ENCODE results near the gene SLC35F4. TPM values are rescaled to one million over a fixed set of nuclear protein-coding genes. Genes with fewer than 3 reads are reported as not detected.

The SLC35F4 gene
- polyA plus RNA-seq, 1 donor (not counting 4 experiments of a cell fraction or from before 2014, with no cell fraction given): not detected

- DNase-seq (ENCODE audit: low read depth, low spot score) (no peak), FAIRE-seq (no peak)
- no peaks in the 10 kb centered on the region for H3K9me1 ChIP-seq (ENCODE audit: control insufficient read depth, extremely low read depth, insufficient read depth, low read length)
- H3K4me3 ChIP-seq (ENCODE audit: control insufficient read depth in 2 of 3, extremely low read depth in 1 of 3, insufficient read depth in 2 of 3, low read depth in 1 of 3, low read length in 3 of 3): no peak overlapping the region
- no peaks in the 10 kb centered on the region for H3K36me3 ChIP-seq (ENCODE audit: control insufficient read depth in 2 of 2, extremely low read depth in 1 of 2, insufficient read depth in 2 of 2, low read length in 2 of 2)
- H3K27ac ChIP-seq (ENCODE audit: control insufficient read depth, insufficient read depth, low read length): no peak overlapping the region
- H3K79me2 ChIP-seq (ENCODE audit: control insufficient read depth, insufficient read depth, low read length): no peaks in the 10 kb centered on the region
- no peak overlapping the region for H2AFZ ChIP-seq (ENCODE audit: control insufficient read depth, low read length)
- H4K20me1 ChIP-seq (ENCODE audit: control insufficient read depth, extremely low read depth, insufficient read depth, low read length): no peaks in the 10 kb centered on the region
- no peaks in the 10 kb centered on the region for H3K4me1 ChIP-seq (ENCODE audit: control insufficient read depth, extremely low read depth, insufficient read depth, low read length)
- H3K27me3 ChIP-seq (ENCODE audit: control insufficient read depth, extremely low read depth, insufficient read depth, low read length): no peaks in the 10 kb centered on the region
- H3K4me2 ChIP-seq (ENCODE audit: control insufficient read depth, extremely low read depth, insufficient read depth, low read depth, low read length): no peak overlapping the region
- TF ChIP-seq CTCF (optimal IDR thresholded peaks at IDR 0.05 in 1 of 3, IDR thresholded peaks at IDR 0.05 in 1 of 3, conservative IDR thresholded peaks at IDR 0.05 in 1 of 3; ENCODE audit: extremely low read depth in 1 of 3, insufficient read depth in 2 of 3, low read length in 3 of 3): no peak
- no peak for TF ChIP-seq EZH2 (IDR thresholded peaks at IDR 0.05; ENCODE audit: low read length)
- H3K9me3 ChIP-seq (ENCODE audit: control insufficient read depth, low read depth, low read length): no peaks in the 10 kb centered on the region
- no peak overlapping the region for H3K9ac ChIP-seq (ENCODE audit: control insufficient read depth, extremely low read depth, insufficient read depth, low read length)
- dilution Hi-C loops (cut with MboI; ENCODE audit: extremely low pct_ligation_motif_present, low sequenced_read_pairs): no loop called here
These were observed 225.9 kb downstream of the SLC35F4 start for GRCh38 chr14:57640036-57640435.

GRCh38 chr14:57637901-57638300 is 228.0 kb downstream of the SLC35F4 start:
- Histone ChIP-seq H3K4me2 (ENCODE audit: control insufficient read depth, extremely low read depth, insufficient read depth, low read depth, low read length) (no peak overlapping the region), H3K36me3 (ENCODE audit: control insufficient read depth in 2 of 2, extremely low read depth in 1 of 2, insufficient read depth in 2 of 2, low read length in 2 of 2) (no peaks in the 10 kb centered on the region), H3K27me3 (ENCODE audit: control insufficient read depth, extremely low read depth, insufficient read depth, low read length) (no peaks in the 10 kb centered on the region), H3K27ac (ENCODE audit: control insufficient read depth, insufficient read depth, low read length) (no peak overlapping the region), H2AFZ (ENCODE audit: control insufficient read depth, low read length) (no peak overlapping the region), H3K4me3 (ENCODE audit: control insufficient read depth in 2 of 3, extremely low read depth in 1 of 3, insufficient read depth in 2 of 3, low read depth in 1 of 3, low read length in 3 of 3) (no peak overlapping the region), H3K4me1 (ENCODE audit: control insufficient read depth, extremely low read depth, insufficient read depth, low read length) (no peaks in the 10 kb centered on the region), H3K9me1 (ENCODE audit: control insufficient read depth, extremely low read depth, insufficient read depth, low read length) (no peaks in the 10 kb centered on the region), H4K20me1 (ENCODE audit: control insufficient read depth, extremely low read depth, insufficient read depth, low read length) (no peaks in the 10 kb centered on the region), H3K9me3 (ENCODE audit: control insufficient read depth, low read depth, low read length) (no peaks in the 10 kb centered on the region), H3K9ac (ENCODE audit: control insufficient read depth, extremely low read depth, insufficient read depth, low read length) (no peak overlapping the region), H3K79me2 (ENCODE audit: control insufficient read depth, insufficient read depth, low read length) (no peaks in the 10 kb centered on the region)
- dilution Hi-C loops (cut with MboI; ENCODE audit: extremely low pct_ligation_motif_present, low sequenced_read_pairs): no loop called here
- DNase-seq (ENCODE audit: low read depth, low spot score) (no peak), FAIRE-seq (no peak)
- TF ChIP-seq CTCF (optimal IDR thresholded peaks at IDR 0.05 in 1 of 3, IDR thresholded peaks at IDR 0.05 in 1 of 3, conservative IDR thresholded peaks at IDR 0.05 in 1 of 3; ENCODE audit: extremely low read depth in 1 of 3, insufficient read depth in 2 of 3, low read length in 3 of 3) (no peak), EZH2 (IDR thresholded peaks at IDR 0.05; ENCODE audit: low read length) (no peak)
